Stomach (tissue), 9 donors: ENCODE data around the gene PLPP2. TPM values are rescaled to one million over a fixed set of nuclear protein-coding genes. Genes with fewer than 3 reads are reported as not detected.

Experiments
- DNase-seq, 2 donors: peaks; one replicate each; pipeline versions ENCODE4 v3.0.0 to v3.0.0-alpha.2; 2013 to 2019
- H3K27ac ChIP-seq, 5 donors: fragments of 200-600 bp in 4 of 5; sonication (generic) in 4 of 5; one replicate each; pipeline ENCODE4 v1.5.1; 2013 to 2019; ENCODE audit warnings: mild to moderate bottlenecking in 1 of 5, moderate library complexity in 1 of 5
- H3K27me3 ChIP-seq, 3 donors: fragments of 200-600 bp; sonication (generic); one replicate each; pipeline ENCODE4 v1.5.1; 2017 to 2019; ENCODE audit warnings: mixed run types in 1 of 3
- H3K36me3 ChIP-seq, 4 donors: fragments of 200-600 bp; sonication (generic); 1 replicate in 3 of 4; 2 replicates in 1 of 4; pipeline ENCODE4 v1.5.1; 2016 to 2019
- H3K4me1 ChIP-seq, 4 donors: fragments of 200-600 bp; sonication (generic); one replicate each; pipeline ENCODE4 v1.5.1; 2016 to 2019
- H3K4me3 ChIP-seq, 4 donors: fragments of 200-600 bp; sonication (generic) in 3 of 4; one replicate each; pipeline ENCODE4 v1.5.1; 2016 to 2019; ENCODE audit warnings: mild to moderate bottlenecking in 1 of 4
- H3K9me3 ChIP-seq, 4 donors: fragments of 200-600 bp; sonication (generic); one replicate each; pipeline ENCODE4 v1.5.1; 2016 to 2019
- EP300 ChIP-seq: sonication (generic); formaldehyde crosslinking; IDR thresholded peaks from one replicate; pipeline ENCODE4 v1.6.1; 2017; ENCODE audit warnings: antibody characterized with exemption
- POLR2A ChIP-seq, 4 donors: fragments of 450-650 bp; IDR thresholded peaks; one replicate each; pipeline ENCODE4 v1.6.1; 2016; ENCODE audit warnings: antibody characterized with exemption in 4 of 4, control low read depth in 2 of 4, mild to moderate bottlenecking in 1 of 4, moderate library complexity in 1 of 4
- POLR2AphosphoS5 ChIP-seq, 3 donors: sonication (generic); formaldehyde crosslinking; IDR thresholded peaks; one replicate each; pipeline ENCODE4 v1.6.1; 2016; ENCODE audit warnings: antibody characterized with exemption in 3 of 3
- WGBS, 5 donors: extraction: QIAGEN DNeasy Blood & Tissue Kit in 3 of 5; methylation state at CpG; one replicate each; pipeline versions ENCODE4 v1.1.5 to v1.1.7; 2013 to 2018; 5-methylcytosine and 5-hydroxymethylcytosine counted together
- intact Hi-C: fragments of 100-400 bp; cut with DNase I; formaldehyde crosslinking; loops from one replicate; pipeline ENCODE4 v1.15.1; 2023; ENCODE audit warnings: low total_unique reads
- polyA plus RNA-seq, 3 donors: library from polyadenylated mRNA; stranded (reverse); fragments of 200-250 nt; gene quantifications; one replicate each; pipeline ENCODE4 v1.2.3, GENCODE V29; 2013
- total RNA-seq, 5 donors: library from RNA; depleted of rRNA; stranded (reverse); fragments of >200 nt; gene quantifications; one replicate each; pipeline versions ENCODE4 v1.1.0 to v1.2.3, GENCODE V29; 2014 to 2016
- TF ChIP-seq, protein P1 (sequence below), 7 experiments: fragments of 450-650 bp in 4 of 7; fragments of 200-600 bp in 3 of 7; sonication (generic) in 3 of 7; IDR thresholded peaks; one replicate each; pipeline ENCODE4 v1.5.1; 2016 to 2019; ENCODE audit warnings: antibody characterized with exemption in 7 of 7, control low read depth in 2 of 7, mild to moderate bottlenecking in 1 of 7
- donor health status: healthy with polysubstance abuse.
- donor health status: Bipolar disorder and iron deficiency.
- donor health status: healthy.

Gene PLPP2
- total and polyA plus RNA-seq, 8 donors, result 22.2 to 228 (median 46.1) TPM

DNA sequence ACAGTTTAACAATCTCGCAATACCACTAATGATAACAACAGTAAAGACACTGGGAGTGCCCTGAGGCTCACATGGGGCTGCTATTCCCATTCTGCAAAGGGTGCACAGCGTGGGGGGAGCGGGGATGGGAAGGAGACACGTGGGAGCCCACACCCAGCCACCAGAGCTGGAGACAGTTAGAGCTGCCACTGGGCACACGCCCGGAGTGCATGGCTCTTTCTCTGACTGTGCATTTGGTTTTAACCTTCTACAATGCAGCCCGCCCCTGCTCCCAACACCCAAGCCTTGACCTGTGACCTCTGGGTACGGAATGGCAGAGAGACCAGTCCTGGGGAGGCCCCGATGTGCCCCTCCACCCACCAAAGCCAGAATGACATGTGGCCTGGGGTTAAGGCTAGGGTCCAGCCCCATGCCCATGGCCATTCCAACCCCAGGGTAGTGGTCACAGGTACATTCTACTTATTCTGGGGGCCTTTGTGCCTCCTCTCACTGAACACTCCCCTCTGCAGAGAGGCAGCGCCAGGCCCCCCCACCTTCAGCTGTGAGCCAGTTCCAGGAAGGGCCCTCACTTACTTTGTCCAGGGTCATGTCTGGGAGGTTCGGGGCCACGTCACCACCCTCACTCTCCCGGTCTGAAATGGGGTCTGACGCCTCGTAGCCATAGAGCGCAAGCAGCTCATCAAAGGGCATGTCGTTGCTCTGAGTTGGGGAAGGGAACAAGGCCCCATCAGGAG is 36.3 kb upstream of the PLPP2 start:
- TF ChIP-seq POLR2AphosphoS5 (IDR thresholded peaks at IDR 0.05), result no peak
- TF ChIP-seq POLR2A (IDR thresholded peaks at IDR 0.05), result no peak
- TF ChIP-seq EP300, result no peak
- TF ChIP-seq, protein P1, sequence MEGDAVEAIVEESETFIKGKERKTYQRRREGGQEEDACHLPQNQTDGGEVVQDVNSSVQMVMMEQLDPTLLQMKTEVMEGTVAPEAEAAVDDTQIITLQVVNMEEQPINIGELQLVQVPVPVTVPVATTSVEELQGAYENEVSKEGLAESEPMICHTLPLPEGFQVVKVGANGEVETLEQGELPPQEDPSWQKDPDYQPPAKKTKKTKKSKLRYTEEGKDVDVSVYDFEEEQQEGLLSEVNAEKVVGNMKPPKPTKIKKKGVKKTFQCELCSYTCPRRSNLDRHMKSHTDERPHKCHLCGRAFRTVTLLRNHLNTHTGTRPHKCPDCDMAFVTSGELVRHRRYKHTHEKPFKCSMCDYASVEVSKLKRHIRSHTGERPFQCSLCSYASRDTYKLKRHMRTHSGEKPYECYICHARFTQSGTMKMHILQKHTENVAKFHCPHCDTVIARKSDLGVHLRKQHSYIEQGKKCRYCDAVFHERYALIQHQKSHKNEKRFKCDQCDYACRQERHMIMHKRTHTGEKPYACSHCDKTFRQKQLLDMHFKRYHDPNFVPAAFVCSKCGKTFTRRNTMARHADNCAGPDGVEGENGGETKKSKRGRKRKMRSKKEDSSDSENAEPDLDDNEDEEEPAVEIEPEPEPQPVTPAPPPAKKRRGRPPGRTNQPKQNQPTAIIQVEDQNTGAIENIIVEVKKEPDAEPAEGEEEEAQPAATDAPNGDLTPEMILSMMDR (IDR thresholded peaks at IDR 0.05), result no peak

DNA sequence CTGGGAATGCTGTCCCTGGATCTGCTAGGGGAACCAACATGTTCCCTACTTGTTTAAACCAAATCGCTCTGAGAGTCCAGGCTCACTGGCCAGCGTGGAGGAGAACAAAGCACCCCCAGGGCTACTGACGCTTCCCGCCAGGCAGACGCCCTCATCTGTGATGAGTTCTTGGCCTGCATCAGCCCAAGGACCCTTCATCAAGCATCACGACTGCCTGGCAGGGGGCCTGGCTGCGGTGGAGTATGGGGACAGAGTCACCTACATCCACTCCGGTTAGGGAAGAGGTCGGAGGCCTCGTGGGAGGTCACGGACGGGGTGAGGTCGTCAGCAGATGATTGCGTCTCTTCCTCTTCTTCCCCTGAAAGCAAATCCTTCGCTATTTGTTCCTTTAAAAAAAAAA is 35.7 kb upstream of the PLPP2 start:
- H3K27me3 ChIP-seq, result no peaks in the 10 kb centered on the region
- H3K9me3 ChIP-seq, result peaks cover 0 to 21% (median 13%) of the 10 kb centered on the region in 4 donors
- TF ChIP-seq, protein P1 (IDR thresholded peaks at IDR 0.05), result no peak
- TF ChIP-seq POLR2AphosphoS5 (IDR thresholded peaks at IDR 0.05) (no peak), EP300 (no peak)
- intact Hi-C loops, result no loop called here
- DNase-seq, result no peak
- peaks cover 68 to 100% (median 98%) of the 10 kb centered on the region in 4 donors for H3K36me3 ChIP-seq
- H3K27ac ChIP-seq, result no peak overlapping the region
- no peaks in the 10 kb centered on the region for H3K4me1 ChIP-seq
- 93 to 96% (median 96%) methylated on average over 15 of the region's 15 CpGs for WGBS, 5 donors
- H3K4me3 ChIP-seq, result no peak overlapping the region

More for the DNA sequence above, 36.3 kb upstream of the PLPP2 start:
- intact Hi-C loops, result no loop called here
- Histone ChIP-seq H3K36me3 (peaks cover 68 to 98% (median 96%) of the 10 kb centered on the region in 4 donors), H3K4me3 (no peak overlapping the region), H3K27ac (no peak overlapping the region), H3K27me3 (no peaks in the 10 kb centered on the region), H3K4me1 (no peaks in the 10 kb centered on the region), H3K9me3 (peaks cover 0 to 21% (median 13%) of the 10 kb centered on the region in 4 donors)
- no peak for DNase-seq
- whole genome bisulfite sequencing, 5 donors, result 96 to 98% (median 97%) methylated on average over 11 to 17 of the region's 17 CpGs

DNA sequence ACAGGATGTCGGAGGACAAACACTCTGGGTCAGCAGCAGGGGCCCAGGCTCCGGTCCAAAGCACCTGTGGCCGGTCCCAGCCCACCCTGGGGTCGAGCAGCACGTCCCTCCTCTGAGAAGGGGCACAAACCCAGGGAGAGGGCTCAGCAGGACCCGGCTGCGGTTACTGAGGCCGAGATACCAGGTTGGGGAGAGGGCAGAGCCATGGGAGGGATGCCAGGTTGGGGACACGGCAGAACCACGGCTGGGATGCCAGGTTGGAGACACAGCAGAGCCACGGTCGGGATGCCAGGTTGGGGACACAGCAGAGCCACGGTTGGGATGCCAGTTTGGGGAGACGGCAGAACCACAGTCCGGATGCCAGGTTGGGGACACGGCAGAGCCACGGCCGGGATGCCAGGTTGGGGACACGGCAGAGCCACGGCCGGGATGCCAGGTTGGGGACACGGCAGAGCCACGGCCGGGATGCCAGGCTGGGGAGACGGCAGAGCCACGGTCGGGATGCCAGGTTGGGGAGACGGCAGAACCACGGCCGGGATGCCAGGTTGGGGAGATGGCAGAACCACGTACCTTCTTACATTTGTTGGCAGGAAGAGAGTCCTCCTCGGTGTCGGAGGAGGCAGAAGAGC is 34.8 kb upstream of the PLPP2 start:
- intact Hi-C loops, result no loop called here
- 91 to 97% (median 93%) methylated on average over 28 to 33 of the region's 33 CpGs for WGBS, 5 donors
- no peak overlapping the region for H3K4me3 ChIP-seq
- no peaks in the 10 kb centered on the region for H3K4me1 ChIP-seq
- H3K36me3 ChIP-seq, result peaks cover 64 to 100% (median 97%) of the 10 kb centered on the region in 4 donors
- no peak for DNase-seq
- H3K9me3 ChIP-seq, result peaks cover 0 to 21% (median 13%) of the 10 kb centered on the region in 4 donors
- H3K27me3 ChIP-seq, result no peaks in the 10 kb centered on the region
- no peak overlapping the region for H3K27ac ChIP-seq
- no peak for TF ChIP-seq EP300
- TF ChIP-seq POLR2AphosphoS5 (IDR thresholded peaks at IDR 0.05), result no peak
- TF ChIP-seq POLR2A (IDR thresholded peaks at IDR 0.05), result no peak
- TF ChIP-seq, protein P1 (IDR thresholded peaks at IDR 0.05), result no peak

DNA sequence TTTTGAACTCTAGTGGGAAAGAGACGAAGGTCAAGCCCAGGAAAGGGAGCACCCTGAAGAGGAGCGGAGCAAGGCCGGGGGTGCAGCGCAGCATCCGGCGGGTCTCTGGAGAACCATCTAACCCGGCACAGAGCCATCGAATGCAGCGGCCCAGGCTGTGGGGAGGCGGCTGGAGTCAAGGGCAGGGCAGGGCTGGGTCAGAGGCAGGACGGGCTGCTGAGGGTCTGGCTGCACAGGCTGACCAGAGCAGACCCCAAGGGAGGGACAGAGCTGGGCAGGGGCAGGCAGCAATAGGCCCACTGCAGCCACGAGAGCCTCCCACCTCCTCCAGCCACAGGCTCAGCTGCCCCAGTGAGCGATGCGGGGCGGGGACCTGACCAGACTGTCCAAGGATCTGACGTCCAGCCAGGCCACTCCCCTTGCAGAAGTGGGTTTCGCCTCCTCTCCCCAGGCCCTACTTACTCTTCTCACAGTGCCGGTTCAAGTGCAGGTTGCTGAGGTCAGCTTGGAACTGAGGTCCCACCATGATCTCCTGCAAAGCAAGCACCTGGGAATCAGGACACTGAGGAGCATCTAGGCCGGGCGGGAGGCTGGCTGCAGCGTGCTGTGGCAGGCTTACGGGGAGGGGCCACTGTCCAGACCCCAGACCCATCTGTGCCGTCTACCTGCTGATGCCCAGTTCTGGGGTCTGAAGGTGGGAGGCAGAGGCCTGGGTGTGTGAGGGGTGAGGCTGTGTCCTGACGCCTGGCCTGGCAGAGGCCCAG is 34.2 kb upstream of the PLPP2 start:
- TF ChIP-seq POLR2A (IDR thresholded peaks at IDR 0.05) (no peak), POLR2AphosphoS5 (IDR thresholded peaks at IDR 0.05) (no peak), EP300 (no peak)
- TF ChIP-seq, protein P1 (IDR thresholded peaks at IDR 0.05), result no peak
- intact Hi-C loops, result no loop called here
- 91 to 96% (median 94%) methylated on average over 21 to 24 of the region's 24 CpGs for WGBS, 5 donors
- peaks cover 57 to 100% (median 97%) of the 10 kb centered on the region in 4 donors for H3K36me3 ChIP-seq
- H3K9me3 ChIP-seq, result peaks cover 0 to 16% (median 11%) of the 10 kb centered on the region in 4 donors
- H3K27me3 ChIP-seq, result no peaks in the 10 kb centered on the region
- no peak overlapping the region for H3K27ac ChIP-seq
- DNase-seq, result no peak
- no peaks in the 10 kb centered on the region for H3K4me1 ChIP-seq
- H3K4me3 ChIP-seq, result no peak overlapping the region
